Neuron (in vitro differentiated cells): ENCODE measurements around the gene DAGLB.
A peak's percentile ranks its signal among the peaks of the same experiment; 100 is the strongest.
"Not testable (repeated sequence)": the region's sequence is repeated elsewhere in the genome, so short reads cannot be mapped to it uniquely, and the experiment has no call there.

ENCODE experiments used
- H2AFZ ChIP-seq: one replicate; pipeline ENCODE4 v1.6.1; 2013; ENCODE audit warnings: low read depth, mild to moderate bottlenecking, inconsistent platforms, low read length, moderate library complexity
- H3K27me3 ChIP-seq: one replicate; pipeline ENCODE4 v1.6.1; 2013; ENCODE audit warnings: low read length; ENCODE audit not compliant: insufficient read depth
- H3K36me3 ChIP-seq: one replicate; pipeline ENCODE4 v1.6.1; 2013; ENCODE audit warnings: low read length; ENCODE audit not compliant: insufficient read depth
- H3K4me1 ChIP-seq: one replicate; pipeline ENCODE4 v1.6.1; 2013; ENCODE audit warnings: low read length; ENCODE audit not compliant: insufficient read depth
- H3K4me3 ChIP-seq: 2 replicates; pipeline ENCODE4 v1.5.1; 2013; ENCODE audit warnings: mild to moderate bottlenecking, low read length, moderate library complexity
- H3K9me3 ChIP-seq: one replicate; pipeline ENCODE4 v1.6.1; 2013; ENCODE audit warnings: low read length

Gene DAGLB

DNA sequence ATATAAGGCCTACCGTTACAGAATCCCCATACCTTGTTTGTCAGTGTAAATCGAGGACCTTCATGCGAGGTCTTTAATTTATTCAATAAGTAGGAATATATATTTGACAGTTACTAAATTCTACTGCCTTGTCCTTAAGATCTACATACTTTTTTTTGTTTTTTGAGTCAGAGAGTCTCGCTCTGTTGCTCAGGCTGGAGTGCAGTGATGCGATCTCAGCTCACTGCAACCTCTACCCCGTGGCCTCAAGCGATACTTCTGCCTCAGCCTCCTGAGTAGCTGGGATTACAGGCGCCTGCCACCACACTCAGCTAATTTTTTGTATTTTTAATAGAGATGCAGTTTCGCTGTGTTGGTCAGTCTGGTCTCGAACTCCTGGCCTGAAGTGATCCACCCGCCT, 65.9 kb downstream of the DAGLB start:
- not testable (repeated sequence) for H3K27me3 ChIP-seq, H2AFZ ChIP-seq, H3K4me3 ChIP-seq, H3K9me3 ChIP-seq
- peaks cover 10% of the 10 kb centered on the region for H3K4me1 ChIP-seq
- peaks cover 12% of the 10 kb centered on the region for H3K36me3 ChIP-seq

DNA sequence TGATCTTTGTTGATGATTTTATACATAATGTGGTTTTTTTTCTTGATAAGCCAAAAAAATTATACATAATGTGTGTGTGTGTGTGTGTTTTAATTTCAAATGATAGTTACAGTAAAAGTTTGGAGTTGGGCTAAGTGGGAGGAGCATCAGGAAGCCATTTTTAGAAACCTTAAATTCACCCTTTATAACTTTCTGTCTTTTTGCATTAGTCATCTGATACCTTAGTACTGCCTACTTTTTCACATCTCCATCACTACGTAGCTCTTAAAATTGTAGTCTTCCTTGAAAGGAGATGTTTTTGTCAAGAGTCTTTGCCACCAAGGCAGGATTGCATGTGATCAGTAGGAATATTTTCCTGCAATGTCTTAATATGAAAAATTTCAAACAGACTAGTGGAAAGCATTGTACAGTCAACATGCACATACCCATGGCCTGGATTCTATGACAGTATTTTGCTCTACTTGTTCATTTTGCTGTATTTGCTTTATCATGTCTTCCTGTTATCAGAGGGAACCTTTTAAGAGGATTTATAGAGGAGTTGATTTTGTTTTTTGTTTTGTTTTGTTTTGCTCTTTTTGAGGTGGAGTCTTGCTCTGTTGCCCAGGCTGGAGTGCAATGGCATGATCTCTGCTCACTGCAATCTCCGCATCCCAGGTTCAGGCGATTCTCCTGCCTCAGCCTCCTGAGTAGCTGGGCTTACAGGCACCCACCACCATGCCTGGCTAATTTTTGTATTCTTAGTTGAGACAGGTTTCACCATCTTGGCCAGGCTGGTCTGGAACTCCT, 67.3 kb downstream of the DAGLB start:
- peaks cover 12% of the 10 kb centered on the region for H3K36me3 ChIP-seq

DNA sequence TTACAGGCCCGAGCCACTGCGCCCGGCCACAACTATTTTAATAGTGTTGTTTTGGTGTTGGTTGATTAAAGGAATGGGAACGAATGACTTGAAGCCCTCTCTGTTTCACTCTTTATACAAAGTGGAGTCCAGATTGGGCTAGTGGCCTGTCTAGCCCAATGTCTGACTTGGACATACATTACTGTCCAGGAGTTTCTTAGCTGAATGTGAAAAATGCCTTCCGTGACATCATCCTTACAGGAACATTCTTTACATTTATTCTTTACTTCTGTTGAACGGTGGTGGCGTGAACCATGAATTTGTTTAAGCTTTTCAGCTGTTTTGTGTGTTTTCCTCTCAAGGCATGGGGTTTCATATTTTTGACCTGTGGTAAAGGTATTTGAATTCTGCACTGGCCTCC, 67.9 kb downstream of the DAGLB start:
- H3K27me3 ChIP-seq, result no peaks in the 10 kb centered on the region

More for the DNA sequence above, 67.3 kb downstream of the DAGLB start:
- Histone ChIP-seq H3K4me3 (no peak overlapping the region), H3K4me1 (peaks cover 13% of the 10 kb centered on the region), H3K9me3 (no peaks in the 10 kb centered on the region), H3K27me3 (no peaks in the 10 kb centered on the region), H2AFZ (no peak overlapping the region)

DNA sequence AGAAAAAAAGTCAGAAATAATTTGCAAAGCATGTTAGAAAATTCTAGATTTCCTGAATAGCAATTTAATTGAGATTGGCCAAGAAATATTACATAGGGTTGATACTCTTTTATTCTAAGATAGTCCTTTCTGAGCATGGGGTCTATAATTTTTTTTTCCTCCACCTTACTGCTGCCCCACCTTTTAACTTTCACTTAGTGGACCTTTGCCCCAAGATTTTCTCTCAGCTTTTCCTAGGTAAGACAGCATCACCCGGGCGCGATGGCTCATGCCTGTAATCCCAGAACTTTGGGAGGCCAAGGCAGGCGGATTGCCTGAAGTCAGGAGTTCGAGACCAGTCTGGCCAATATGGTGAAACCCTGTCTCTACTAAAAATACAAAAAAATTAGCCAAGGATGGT, 69.2 kb downstream of the DAGLB start:
- Histone ChIP-seq H3K36me3 (peaks cover 12% of the 10 kb centered on the region), H3K4me1 (peaks cover 10% of the 10 kb centered on the region)
- not testable (repeated sequence) for H3K27me3 ChIP-seq, H3K9me3 ChIP-seq, H3K4me3 ChIP-seq, H2AFZ ChIP-seq

More for the DNA sequence above, 67.9 kb downstream of the DAGLB start:
- Histone ChIP-seq H3K9me3 (no peaks in the 10 kb centered on the region), H3K4me1 (peaks cover 11% of the 10 kb centered on the region), H3K4me3 (no peak overlapping the region), H3K36me3 (peaks cover 12% of the 10 kb centered on the region), H2AFZ (no peak overlapping the region)

DNA sequence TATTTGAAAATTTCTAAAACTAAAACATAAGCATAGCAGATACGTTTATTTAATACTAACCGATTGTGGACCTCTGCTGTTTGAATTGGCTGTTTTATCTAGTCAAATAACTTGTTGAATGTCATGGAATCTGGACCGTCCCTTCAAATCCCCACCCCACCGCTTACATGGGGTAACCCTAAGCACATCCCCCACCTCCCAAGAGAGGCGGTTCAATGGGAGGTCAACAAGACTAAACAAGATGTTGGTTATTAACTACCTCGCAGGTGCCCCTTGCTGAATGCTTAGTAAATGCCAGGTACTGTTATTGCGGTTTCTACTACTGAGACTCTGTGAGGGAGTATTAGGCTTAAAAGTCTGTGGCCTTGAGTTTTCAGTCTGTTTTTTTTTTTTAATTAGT, 70.9 kb downstream of the DAGLB start:
- no peaks in the 10 kb centered on the region for H3K27me3 ChIP-seq
- H3K9me3 ChIP-seq, result no peaks in the 10 kb centered on the region
- H3K4me3 ChIP-seq, result no peak overlapping the region

DNA sequence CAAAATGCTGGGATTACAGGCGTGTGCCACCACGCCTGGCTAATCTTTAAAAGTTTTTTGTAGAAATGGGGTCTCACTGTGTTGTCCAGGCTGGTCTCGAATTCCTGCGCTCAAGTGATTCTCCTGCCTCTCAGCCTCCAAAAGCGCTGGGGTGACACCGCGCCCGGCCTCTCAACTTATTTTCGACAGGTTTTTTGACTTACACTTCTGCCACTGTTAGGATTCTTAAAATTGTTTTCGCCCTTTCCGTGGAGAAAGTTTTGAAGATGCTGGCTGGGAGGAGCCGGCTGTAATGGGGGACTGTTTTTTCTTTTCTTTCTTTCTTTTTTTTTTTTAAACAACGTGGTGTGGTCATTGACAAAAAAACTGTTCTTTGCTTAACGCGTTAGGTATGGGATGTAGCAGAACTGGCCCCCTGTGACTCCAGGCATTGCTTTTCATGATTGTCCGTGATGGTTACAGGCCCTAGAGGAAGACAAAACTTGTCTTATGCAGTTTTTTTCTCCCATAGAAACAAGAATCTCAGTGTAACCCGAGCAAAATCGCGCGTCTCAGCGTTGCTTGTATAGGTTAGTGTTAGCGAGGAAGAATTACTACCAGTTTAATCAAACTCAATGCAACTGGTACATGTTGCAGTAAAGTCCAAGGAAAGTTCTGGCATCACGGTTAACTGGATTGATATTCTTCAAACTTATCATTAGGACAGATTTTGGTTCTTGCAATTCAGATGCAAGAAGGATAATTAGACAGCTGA, 72.2 kb downstream of the DAGLB start:
- no peak overlapping the region for H2AFZ ChIP-seq
- H3K4me3 ChIP-seq, result peak overlapping the region; percentile 96
- peaks cover 10% of the 10 kb centered on the region for H3K4me1 ChIP-seq
- H3K9me3 ChIP-seq, result no peaks in the 10 kb centered on the region
- H3K27me3 ChIP-seq, result no peaks in the 10 kb centered on the region
- peaks cover 7% of the 10 kb centered on the region for H3K36me3 ChIP-seq

More for the DNA sequence above, 70.9 kb downstream of the DAGLB start:
- no peak overlapping the region for H2AFZ ChIP-seq
- peaks cover 12% of the 10 kb centered on the region for H3K36me3 ChIP-seq
- H3K4me1 ChIP-seq, result peaks cover 10% of the 10 kb centered on the region

DNA sequence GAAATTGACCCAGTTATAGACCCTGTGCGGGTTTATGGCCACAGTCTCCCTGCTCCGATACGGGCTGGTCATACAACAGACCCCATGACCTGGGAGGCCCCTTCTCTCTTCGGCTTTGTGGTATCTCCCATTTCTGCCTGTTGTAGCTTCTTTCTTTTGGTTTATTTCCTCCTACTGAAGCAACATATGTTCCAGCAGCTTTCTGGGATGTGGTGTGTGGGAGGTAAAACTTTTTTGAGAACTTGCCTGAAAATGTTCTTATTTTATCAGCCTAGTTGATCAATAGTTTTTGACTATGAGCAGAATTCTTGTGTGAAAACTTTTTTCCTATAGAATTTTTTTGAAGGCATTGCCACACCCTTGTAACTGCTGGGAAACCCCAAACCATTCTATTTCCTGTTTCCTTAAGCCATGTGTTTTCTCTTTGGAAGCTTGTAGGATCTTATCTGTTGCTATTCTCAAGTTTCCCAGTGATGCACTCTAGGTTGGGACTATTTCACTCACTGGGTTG, 80.0 kb downstream of the DAGLB start:
- Histone ChIP-seq H3K4me3 (no peak overlapping the region), H3K9me3 (no peaks in the 10 kb centered on the region), H3K36me3 (no peaks in the 10 kb centered on the region), H3K4me1 (no peaks in the 10 kb centered on the region), H2AFZ (peak overlapping the region; percentile 21), H3K27me3 (no peaks in the 10 kb centered on the region)

DNA sequence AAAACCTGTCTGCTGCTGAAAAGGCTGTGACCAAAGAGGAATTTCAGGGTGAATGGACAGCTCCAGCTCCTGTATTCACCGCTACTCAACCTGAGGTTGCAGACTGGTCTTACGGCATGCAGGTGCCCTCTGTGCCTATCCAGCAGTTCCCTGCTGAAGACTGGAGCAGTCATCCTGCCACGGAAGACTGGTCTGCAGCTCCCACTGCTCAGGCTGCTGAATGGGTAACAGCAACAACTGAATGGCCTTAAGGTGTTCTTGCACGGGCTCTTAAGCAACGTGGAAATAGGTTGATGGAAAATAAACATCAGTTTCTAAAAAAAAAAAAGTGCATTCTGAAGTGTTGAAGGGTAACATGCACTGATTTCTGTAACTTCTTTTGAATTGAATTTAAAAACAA, 82.3 kb downstream of the DAGLB start:
- no peak overlapping the region for H3K4me3 ChIP-seq
- H2AFZ ChIP-seq, result no peak overlapping the region
- no peaks in the 10 kb centered on the region for H3K27me3 ChIP-seq
- no peaks in the 10 kb centered on the region for H3K4me1 ChIP-seq
- no peaks in the 10 kb centered on the region for H3K36me3 ChIP-seq
- no peaks in the 10 kb centered on the region for H3K9me3 ChIP-seq

DNA sequence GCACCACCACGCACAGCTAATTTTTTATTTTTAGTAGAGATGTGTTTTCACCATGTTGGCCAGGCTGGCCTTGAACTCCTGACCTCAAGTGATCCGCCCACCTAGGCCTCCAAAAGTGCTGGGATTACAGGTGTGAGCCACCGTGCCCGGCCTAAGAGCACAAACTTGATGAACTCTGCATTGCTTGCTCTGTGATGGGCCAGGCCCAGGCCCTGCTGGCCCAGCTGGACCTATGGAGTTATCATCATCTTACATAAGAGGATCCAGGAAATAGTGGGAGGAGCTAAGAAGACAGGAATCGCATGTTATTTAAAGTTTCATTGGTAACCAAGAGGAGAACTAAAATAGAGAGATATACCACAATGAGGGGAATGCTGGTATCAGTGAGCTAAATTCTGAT, 86.9 kb downstream of the DAGLB start:
- Histone ChIP-seq H3K9me3 (no peaks in the 10 kb centered on the region), H3K4me1 (no peaks in the 10 kb centered on the region), H3K27me3 (no peaks in the 10 kb centered on the region), H3K4me3 (no peak overlapping the region), H3K36me3 (no peaks in the 10 kb centered on the region), H2AFZ (no peak overlapping the region)

DNA sequence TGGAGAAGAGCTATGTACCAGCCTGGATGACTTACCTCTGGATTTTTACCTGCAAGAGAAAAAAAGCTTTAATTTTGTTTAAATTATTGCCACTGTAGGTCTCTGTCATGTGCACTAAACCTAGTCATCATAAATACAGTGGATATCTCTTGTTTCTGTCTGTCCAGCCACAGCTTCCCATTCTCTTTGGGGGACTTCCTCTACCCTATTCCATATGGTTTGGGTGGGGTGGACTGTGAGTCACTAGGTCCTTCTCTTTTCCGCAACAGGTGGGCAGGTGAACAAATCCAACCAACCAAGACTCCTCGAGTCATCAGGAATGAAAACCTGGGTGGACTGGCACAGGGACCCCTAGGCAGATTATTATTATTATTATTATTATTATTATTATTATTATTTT, 88.0 kb downstream of the DAGLB start:
- Histone ChIP-seq H2AFZ (no peak overlapping the region), H3K4me3 (no peak overlapping the region), H3K9me3 (no peaks in the 10 kb centered on the region), H3K27me3 (no peaks in the 10 kb centered on the region), H3K4me1 (no peaks in the 10 kb centered on the region), H3K36me3 (no peaks in the 10 kb centered on the region)
